Stimulated activated naive CD4-positive, alpha-beta T cell treated with Interleukin-2 at 50 U/mL for 16 hours (primary cell): Measurements from ENCODE around the gene ENO4.

ENCODE experiments used
- DNase-seq: peaks from one replicate; lab custom pipeline; 2025; lab: John Stamatoyannopoulos, UW

The ENO4 gene

DNA sequence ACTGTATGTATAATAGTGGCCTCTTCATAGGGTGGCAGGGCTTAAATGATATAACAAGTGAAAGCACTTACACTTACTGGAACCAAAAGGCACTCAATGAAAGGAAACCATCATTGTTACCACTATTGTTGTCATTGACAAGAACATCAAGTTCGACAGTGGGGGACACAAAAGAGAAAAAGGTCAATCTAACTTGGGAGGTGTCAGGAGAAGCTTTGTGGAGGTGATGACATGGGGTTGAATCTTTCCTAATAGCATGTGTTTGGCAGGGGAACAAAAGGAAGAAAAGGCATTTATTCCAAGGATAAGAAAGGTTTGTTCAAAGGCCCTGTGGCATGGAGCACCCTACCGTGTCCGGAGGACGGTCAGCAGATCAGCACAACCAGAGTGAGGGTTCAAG lies 18.2 kb upstream of the ENO4 start:
- no peak for DNase-seq

DNA sequence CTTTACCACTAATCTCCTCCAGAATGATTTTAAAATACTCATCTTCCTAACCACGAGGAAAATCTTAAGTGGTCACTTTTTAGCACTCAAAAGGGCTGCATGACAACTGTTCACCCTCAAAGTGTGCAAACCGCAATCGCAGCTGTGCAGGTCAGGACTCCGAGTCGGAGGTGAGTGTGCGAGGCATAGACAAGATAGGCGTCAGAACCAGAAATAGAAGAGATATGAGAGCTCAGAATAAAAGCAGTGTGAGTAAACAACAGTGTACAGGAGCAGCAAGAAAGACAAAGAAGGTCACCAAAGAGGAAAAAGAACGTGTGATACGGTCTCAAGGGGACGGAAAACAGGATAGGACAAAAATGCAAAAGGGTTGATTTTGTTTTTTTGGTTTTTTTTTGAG lies 17.5 kb upstream of the ENO4 start:
- DNase-seq, result no peak

DNA sequence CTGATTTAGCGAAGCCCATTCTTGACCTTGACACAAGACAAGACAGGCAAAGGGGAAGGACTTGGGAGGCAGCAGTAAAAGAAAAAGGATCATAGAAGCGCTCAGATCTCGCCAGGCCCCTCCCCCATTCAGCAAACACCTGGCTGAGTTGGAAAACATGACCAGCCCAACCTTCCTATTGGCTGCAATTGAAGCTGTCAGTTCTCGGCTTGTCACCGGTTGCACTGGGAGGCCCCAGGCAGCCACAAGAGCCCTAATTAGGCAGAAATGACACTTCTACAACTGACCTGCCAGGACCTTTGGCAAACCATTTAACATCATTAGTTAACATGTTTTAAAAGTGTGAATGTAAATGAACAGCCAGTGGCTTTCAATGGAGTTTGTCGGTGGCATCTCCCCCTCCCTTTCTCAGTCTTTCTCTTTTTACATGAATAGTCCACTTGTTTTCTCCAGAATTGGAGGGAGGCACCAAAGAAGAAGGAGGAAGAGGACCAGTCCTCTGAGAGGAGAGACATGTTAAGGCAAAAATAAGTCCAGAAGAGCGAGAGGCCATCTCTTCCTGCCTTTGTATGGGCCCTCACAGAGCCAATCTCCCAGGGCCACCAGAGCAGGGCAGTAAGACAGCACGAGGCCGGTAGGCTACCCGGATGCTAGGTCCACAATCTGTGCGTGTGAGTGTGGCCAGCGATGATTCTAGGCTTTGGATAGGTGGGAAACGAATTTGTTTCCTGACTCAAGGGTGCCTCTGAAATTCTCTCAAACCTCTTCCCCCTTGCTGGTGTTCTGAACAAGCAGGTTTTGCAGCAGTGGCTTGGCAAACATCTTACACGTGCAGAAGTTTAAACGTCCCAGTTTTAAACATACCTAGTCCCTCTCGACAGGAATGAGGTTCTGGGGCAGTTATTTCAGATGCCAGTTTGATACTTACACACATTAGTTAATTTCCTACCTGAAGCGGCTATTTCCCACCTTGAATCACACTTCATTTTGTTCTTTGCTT lies 15.0 kb upstream of the ENO4 start:
- DNase-seq, result no peak

DNA sequence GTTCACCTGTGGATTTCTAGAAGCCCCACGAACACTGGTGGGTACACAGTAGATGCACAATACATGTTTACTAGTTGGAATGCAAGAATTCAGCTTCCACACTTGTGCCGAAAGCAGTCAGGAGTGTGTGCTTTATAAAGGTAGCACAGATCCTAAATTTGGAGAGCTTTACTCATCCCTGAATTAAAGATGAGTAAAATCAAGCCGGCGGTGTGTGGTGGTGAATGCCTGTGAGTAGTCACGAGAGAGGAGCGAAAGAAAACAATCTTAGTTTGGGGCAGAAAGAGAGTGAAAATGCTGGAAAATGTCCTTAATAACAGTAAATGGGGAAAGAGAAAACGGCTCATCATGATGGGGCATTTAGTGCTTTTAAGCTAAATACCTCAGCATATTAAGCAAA lies 13.6 kb upstream of the ENO4 start:
- no peak for DNase-seq

DNA sequence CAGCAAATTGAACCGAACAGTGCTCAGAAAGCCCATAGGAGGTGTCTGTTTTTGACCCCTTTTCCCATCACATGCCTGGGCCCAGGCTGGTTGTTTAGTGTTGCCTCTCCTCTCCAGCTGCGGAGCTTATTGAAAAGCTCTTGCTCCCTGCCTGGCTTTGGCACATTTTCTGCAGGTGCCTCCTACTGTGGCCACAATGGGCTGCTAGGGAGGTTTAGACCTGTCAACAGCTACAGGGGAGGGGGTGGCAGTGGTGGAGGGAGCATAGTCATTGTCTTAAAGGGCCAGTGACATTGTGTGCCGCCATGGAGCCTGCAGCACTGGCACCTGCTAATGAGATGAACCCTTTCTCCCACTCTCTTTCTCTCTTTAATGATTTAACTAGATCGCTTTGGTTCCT lies 13.2 kb upstream of the ENO4 start:
- no peak for DNase-seq

DNA sequence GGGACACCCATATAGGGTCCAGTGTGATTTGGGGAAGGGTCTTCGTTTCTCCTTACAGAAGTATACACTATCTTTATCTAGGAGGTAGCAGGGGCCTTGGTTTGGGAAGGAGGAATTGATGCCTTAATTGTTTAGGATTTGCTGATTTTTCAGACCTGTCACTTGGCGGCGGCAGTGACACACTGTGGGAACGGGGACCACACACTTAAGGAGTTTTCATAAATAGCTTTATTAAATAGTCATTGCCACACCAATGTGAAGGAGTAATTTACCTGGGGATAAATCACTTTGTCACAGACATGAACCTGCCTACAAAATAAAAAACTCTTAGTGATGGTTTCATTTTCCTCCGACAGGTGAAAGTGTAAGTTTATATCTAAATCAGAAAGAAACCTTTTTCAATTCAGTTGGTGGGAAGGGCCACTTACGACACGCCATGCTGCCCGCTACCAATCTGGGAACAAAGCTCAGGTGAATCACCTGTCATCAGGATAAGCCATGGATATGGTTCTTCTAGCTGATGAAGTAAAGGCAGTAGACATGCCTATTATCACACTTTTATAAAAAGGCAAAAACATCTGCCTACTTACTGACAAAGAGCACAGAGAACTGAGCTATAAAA lies 12.3 kb upstream of the ENO4 start:
- no peak for DNase-seq

DNA sequence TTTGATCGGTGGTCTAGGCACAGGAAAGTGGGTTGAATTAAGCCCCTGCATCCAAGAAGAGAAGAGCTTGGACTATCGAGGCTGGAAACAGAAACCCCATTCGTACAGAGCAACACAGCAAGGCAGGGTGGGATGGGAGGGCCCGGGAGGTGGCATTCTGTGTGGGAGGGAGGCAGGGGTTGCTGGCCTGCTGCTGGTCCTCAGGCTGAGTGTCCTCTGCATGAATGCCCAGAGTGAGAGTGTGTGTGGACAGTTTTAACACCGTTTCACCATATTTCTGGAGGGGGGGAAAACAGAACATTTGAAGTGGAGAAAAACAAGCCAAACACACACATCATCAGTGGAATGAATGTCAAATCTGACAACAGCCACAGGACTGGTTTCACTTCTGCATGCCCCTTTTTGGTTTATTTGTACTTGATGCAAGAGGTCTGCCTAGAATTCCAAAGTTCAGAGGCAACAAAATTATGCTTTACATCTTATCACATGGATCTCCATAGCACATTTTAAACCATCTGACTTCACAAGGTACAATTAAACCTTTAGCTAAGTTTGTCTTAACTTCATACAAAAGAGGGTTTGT lies 11.1 kb upstream of the ENO4 start:
- DNase-seq, result no peak

DNA sequence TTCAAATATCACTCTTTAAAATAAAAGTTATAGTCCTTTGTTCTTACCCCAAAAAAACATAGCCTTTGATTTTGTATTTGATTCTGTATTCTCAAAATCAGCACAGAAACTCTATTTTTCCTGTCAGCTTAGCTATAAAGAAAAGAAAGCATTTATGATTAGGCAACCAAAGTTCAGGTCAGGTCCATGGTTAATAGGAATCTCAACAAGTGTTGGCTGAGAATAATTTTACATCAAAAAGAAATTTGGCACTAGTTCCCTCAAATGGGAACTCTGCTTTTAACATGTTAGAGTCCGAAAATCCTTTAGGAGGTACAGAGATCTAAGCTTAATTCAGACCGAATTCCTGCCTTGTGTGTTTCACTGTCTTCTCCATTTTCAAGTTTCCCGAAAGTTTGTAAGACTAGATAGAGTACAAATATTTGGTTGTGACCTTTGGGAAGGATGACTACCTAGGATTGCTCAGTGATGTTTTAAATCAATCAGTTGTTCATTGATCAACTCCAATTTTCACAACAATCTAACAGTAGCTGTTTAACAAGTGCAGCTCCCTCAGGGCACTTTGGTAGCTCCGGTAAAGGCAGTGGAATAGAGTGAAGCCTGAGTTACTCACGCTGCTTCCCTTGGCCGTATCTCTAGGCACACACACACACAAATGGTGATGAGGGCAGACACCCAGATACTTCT lies 8.8 kb upstream of the ENO4 start:
- DNase-seq, result no peak

DNA sequence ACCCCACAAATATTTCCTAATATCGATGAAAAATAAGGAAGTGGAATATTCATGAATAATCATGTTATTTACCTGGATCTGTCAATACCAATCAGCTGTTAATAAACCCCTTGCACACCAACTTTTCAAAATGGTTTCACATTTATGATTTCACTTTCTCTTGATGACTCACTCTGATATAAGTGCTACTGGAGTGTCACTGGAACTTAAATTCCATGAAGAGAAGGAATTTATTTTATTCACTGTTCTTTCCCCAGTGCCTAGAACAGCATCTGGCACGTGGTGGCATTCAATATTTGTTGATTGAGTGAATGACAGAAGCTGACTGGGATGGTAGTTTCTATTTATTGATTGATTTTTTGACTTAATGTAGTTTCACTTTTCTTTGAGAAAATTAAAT lies 3.5 kb upstream of the ENO4 start:
- no peak for DNase-seq

DNA sequence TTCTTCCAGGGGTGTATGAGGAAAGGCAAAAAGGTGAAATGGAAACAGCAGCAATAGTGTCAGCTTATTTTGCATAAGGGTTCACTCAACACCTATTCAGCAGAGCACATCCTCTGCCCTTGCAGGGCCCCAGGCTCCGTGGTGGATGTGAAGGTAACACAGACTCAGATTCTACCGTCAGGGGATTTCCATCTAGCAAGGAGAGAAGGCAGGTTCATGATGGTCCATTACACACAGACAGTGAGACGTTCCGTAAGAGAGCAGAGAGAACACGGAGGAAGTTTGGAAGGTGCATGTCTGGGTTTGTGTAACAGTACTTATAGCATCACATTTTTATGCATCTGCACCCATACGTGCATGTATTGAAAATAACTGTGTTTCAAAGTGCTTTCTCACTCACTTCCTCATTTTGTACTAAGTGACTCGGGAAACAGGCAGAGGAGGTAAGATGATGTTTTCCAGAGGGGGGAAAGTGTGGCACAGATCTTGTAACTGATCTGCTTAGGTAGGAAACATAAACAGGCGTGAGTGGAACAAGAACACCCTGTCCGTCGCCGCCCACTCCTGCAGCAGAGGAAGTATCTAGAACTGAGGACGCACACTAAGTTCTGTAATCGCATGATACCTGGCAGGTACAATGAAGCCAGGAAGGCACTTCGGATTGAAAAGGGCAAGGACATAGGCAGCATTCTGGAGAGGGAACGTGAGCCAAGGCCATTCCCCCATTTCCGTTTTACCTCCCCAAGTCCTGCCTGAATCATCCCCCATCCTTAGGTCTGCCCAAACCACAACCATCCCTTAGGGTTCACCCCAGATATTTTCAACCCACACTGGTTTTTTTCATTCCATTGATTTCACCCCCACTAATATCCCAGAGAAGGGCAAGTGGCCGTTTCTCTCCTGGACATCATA lies 1.0 kb upstream of the ENO4 start:
- no peak for DNase-seq

DNA sequence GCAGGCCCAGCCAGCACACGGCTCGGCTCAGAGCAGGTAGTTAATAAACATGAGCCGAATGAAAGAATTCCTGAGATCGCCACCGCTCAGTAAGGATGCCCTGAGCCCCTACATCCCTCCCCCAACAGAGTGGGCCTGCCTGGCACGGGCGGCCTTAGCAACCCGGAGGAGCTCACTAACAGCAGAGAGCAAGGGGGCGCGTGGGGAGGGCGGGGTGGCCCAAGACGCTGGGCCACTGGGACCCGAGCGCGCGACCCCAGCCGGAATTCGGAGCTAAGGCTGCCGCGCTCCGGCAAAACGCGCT lies 403 bp upstream of the ENO4 start:
- no peak for DNase-seq

DNA sequence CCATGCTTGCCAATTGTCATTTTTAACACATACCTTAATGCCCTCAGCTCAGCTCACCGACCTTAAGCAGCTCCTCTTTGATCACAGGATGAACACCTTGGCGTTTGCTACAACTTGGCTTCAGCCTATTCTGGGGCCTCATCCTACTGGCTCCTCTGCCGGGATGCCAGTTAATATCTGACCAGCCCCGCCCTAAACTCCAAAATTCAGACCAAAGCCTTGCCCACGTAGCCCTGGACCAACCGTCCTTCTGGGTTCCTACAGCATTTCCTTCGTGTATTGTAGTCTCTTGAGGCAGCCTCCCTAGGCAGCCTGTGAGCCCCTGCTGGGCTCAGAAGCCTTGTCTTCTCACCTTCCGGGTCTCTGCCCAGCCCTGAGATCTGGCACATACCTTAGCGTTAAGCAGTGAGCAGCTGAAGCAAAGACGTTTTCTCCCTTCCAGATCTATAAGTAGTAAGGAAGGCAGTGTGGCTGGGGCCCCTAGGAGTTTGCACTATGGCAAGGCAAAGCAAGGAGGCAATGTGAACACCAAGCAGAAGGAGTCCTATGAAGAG lies 836 bp downstream of the ENO4 start:
- no peak for DNase-seq

DNA sequence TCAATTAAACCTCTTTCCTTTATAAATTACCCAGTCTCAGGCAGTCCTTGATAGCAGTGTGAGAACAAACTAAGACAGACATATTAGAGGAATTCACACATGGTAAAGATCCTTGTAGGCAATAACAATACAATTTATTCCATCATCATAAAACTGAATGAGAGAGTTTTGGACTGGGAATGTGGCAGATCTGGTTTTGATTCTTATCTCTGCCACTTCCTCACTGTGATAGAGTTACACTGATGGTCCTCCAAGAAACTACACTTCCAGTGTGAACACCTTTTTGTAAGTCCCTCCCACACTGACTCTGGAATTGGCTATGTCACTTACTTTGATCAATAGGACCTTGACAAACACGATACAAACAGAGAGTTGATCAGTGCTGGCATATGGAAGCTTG lies 2.9 kb downstream of the ENO4 start:
- DNase-seq, result no peak

DNA sequence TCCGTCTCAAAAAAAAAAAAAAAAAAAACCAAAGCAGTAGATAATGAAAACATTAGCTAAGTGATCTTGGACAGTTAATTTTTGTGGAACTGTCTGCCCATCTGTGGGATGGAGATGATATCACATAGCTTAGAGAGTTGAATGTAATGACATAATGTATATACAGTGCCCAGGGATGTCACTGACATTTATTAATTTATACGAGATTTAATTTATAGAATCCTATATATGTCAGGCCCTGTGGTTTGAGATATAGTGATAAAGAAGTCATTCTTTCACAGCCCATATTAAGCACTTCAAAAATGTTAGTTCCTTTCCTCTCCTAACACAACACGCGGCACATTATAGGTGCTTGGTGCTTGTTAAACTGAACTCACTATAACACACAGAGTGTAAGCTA lies 4.0 kb downstream of the ENO4 start:
- no peak for DNase-seq

DNA sequence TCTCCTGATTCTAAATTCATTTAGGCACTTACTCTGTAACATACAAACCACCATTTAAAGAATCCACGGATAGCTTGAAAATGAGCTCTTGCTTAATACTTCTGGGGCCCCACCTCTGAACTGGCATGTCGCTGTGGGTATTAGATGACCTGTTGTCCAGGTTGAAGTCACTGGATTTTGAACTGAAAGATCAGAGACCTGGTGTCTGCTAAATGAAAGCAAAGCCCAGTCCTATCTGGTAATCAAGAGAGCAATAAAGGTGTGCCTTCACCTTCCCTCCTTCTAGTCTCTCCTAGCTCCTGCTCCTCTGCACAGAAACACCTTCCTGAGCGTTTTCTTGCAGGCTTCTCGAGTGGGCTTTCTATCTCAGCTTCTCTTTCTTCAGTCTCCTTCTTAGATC lies 4.4 kb downstream of the ENO4 start:
- DNase-seq, result no peak

DNA sequence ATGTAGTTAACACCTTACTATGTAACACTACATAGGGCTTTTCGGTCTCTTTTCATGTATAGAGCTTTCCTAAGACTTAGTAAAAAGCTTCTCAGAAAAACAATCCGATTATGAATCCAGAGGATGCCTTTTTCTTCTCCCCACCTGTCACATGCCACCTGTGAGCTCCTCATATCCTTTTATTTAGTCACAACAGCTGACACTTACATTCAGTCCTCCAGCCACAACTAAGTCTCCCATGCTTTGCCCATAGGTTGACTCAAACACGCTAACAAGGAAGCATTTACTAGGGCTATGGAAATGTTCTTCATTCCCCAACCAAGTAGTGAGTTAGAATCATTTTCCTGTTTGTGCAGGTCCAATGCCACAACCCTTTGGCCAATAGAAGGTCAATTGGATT lies 7.9 kb downstream of the ENO4 start:
- DNase-seq, result no peak

DNA sequence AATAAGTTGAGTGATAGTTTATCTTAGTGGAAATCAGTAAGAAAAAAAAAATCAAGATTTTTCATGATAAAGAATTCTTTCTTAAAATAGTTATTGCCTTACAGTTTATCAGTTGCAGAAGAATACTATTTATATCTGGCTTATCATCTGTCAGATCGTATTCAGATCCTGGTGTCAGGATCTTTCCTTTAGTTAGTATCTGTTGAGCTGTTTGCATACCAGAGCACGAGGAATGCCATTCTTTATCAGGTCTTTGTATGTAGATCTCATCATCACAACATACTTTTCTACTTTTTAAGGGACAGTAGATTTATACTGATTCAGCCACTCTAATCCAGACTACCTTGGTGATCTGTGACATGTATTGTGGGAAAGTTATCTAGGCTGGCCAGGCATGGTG lies 12.5 kb downstream of the ENO4 start:
- DNase-seq, result no peak

DNA sequence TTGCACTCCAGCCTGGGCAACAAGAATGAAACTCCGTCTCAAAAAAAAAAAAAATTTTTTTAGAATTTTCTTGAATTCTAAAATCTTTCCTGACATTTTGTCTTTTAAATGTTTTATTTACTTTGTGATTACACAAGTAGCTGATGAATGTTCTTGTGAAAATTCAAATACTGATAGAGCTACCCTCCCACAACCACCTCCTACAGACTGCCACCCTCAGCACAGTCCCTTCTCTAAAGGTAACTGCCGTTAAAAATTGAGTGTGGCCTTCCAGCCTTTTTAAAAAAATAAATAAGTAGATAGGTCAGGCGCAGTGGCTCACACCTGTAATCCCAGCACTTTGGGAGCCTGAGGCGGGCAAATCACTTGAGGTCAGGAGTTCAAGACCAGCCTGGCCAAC lies 15.1 kb downstream of the ENO4 start:
- no peak for DNase-seq

DNA sequence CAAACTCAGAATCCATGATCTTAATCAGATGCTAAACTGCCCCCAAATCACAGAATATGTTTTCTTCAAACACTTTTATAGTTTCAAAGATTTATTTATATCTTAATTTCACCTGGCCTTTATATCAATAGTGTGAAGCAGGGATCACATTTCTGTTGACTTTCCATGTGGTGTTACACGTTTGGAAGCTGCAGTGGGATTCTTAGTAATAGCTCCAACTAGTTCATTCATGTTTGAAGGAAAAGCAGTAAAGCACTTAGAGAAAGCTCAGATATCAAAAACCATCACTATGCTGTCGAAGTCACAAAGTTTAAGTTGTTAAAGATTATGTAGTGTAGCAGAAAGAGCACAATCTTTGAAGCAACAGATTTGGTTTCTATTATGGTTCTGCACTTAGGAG lies 16.8 kb downstream of the ENO4 start:
- DNase-seq, result no peak

DNA sequence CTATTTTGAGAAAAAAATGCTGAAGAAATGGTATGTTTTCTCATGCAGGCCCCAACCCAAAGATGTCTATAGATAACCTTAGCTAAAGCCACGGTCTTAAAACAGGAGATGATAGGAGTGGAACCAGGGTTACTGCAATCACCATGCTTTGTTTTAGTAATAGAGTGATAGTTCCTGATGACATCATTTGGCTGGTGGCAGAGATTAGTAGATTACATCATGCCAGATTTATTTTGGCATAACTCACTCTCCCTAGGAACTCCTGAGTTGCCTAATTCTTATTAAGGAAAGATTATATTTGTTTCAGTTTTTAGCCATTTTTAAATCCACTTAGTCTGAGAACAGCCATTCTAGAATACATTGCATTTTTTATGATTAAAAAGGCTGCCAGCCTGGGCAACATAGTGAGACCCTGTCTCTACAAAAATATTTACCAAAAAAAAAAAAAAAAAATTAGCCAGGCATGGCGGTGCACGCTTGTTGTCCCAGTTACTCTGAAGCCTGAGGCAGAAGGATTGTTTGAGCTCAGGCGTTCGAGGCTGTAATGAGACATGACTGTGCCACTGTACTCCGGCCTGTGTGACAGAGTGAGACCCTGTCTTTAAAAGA lies 17.8 kb downstream of the ENO4 start:
- no peak for DNase-seq

DNA sequence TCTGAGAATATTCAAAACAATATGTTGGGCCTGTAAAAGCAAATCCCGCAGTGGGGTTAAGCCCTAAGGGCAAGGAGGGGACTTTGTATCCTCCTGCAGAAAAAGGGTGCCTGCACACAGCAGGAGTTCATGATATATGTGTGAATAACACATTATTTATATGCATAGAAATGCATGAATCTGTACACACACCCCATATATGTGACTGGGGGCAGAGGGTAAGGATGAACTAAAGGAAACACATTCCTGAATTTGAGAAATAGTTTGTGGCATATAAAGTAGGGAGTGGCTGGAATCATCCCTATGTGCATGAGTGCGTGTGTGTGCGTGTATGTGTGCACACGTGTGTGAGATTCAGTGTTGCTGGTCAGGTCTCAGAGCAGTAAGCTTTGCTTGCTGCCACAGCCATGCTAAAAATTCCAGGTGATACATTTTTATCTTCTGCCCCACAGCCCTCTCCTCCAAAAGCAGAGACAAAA lies 18.9 kb downstream of the ENO4 start:
- DNase-seq, result no peak
